Keratinocyte (primary cell): ENCODE data around the gene SMIM15. TPM values are rescaled to one million over a fixed set of nuclear protein-coding genes. Genes with fewer than 3 reads are reported as not detected.
A peak's percentile ranks its signal among the peaks of the same experiment; 100 is the strongest.

Experiments used
- DNase-seq: peaks from one replicate; pipeline ENCODE4 v3.0.0-alpha.2; 2011; ENCODE audit warnings: low read depth, missing footprints, low spot score
- FAIRE-seq: peaks from 2 replicates; lab custom pipeline; 2011; peaks lifted over from hg19 to GRCh38; lab: Jason Lieb, UNC
- H2AFZ ChIP-seq: 2 replicates; pipeline ENCODE4 v1.6.0; 2012; ENCODE audit warnings: low read length, control low read depth, inconsistent platforms; ENCODE audit not compliant: control insufficient read depth
- H3K27ac ChIP-seq: 2 replicates; pipeline ENCODE4 v1.5.1; 2011; ENCODE audit warnings: low read length; ENCODE audit not compliant: control insufficient read depth, insufficient read depth
- H3K27me3 ChIP-seq: 3 replicates; pipeline ENCODE4 v1.6.0; 2011; ENCODE audit warnings: low read length; ENCODE audit not compliant: control insufficient read depth, insufficient read depth; ENCODE audit errors: extremely low read depth
- H3K36me3 ChIP-seq, 2 experiments: 2 replicates in 1 of 2; 3 replicates in 1 of 2; pipeline ENCODE4 v1.5.1; 2011; ENCODE audit warnings: low read length in 2 of 2, mild to moderate bottlenecking in 1 of 2; ENCODE audit not compliant: control insufficient read depth in 2 of 2, insufficient read depth in 2 of 2; ENCODE audit errors: extremely low read depth in 1 of 2
- H3K4me1 ChIP-seq: 3 replicates; pipeline ENCODE4 v1.5.1; 2011; ENCODE audit warnings: low read length; ENCODE audit not compliant: control insufficient read depth, insufficient read depth; ENCODE audit errors: extremely low read depth
- H3K4me2 ChIP-seq: 3 replicates; pipeline ENCODE4 v1.6.0; 2011; ENCODE audit warnings: low read depth, low read length; ENCODE audit not compliant: control insufficient read depth, insufficient read depth; ENCODE audit errors: extremely low read depth
- H3K4me3 ChIP-seq, 3 experiments: fragments of 200-600 bp in 1 of 3; sonication (generic) in 1 of 3; 2 replicates in 2 of 3; 3 replicates in 1 of 3; pipeline ENCODE4 v1.5.1; 2011 to 2016; ENCODE audit warnings: low read length in 3 of 3, mild to moderate bottlenecking in 3 of 3, control low read depth in 2 of 3, inconsistent platforms in 1 of 3, low read depth in 1 of 3, mixed read lengths in 1 of 3, mixed run types in 1 of 3, moderate library complexity in 1 of 3; ENCODE audit not compliant: control insufficient read depth in 2 of 3, insufficient read depth in 2 of 3; ENCODE audit errors: extremely low read depth in 1 of 3
- H3K79me2 ChIP-seq: 2 replicates; pipeline ENCODE4 v1.6.0; 2012; ENCODE audit warnings: low read length; ENCODE audit not compliant: control insufficient read depth, insufficient read depth
- H3K9ac ChIP-seq: 3 replicates; pipeline ENCODE4 v1.6.0; 2011; ENCODE audit warnings: low read length; ENCODE audit not compliant: control insufficient read depth, insufficient read depth; ENCODE audit errors: extremely low read depth
- H3K9me1 ChIP-seq: 3 replicates; pipeline ENCODE4 v1.6.0; 2011; ENCODE audit warnings: low read length; ENCODE audit not compliant: control insufficient read depth, insufficient read depth; ENCODE audit errors: extremely low read depth
- H3K9me3 ChIP-seq: 2 replicates; pipeline ENCODE4 v1.5.1; 2012; ENCODE audit warnings: low read depth, low read length; ENCODE audit not compliant: control insufficient read depth
- H4K20me1 ChIP-seq: 3 replicates; pipeline ENCODE4 v1.6.0; 2011; ENCODE audit warnings: low read length; ENCODE audit not compliant: control insufficient read depth, insufficient read depth; ENCODE audit errors: extremely low read depth
- EZH2 ChIP-seq: IDR thresholded peaks from one replicate; pipeline ENCODE4 v1.6.1; 2012; ENCODE audit warnings: inconsistent platforms, mild to moderate bottlenecking, low read length, moderate library complexity
- dilution Hi-C: fragments of 300-500 bp; cut with MboI; formaldehyde crosslinking; loops from one replicate; pipeline ENCODE4 v1.7.0; 2020; ENCODE audit warnings: low sequenced_read_pairs; ENCODE audit not compliant: extremely low pct_ligation_motif_present
- polyA plus RNA-seq, 5 experiments: library from polyadenylated mRNA; depleted of rRNA in 3 of 5; stranded (reverse) in 3 of 5; stranded (forward) in 1 of 5; unstranded in 1 of 5; fragments of >200 nt; gene quantifications; 1 replicate in 1 of 5; 2 replicates in 3 of 5; 3 replicates in 1 of 5; pipeline versions ENCODE4 v1.2.1 to v1.2.3, GENCODE V29; 2011 to 2012; ENCODE audit warnings: missing spikeins in 2 of 5, low read depth in 1 of 5, low replicate concordance in 1 of 5
- TF ChIP-seq, protein P1 (sequence below), 3 experiments: IDR thresholded peaks in 1 of 3; conservative IDR thresholded peaks in 1 of 3; optimal IDR thresholded peaks in 1 of 3; 2 replicates in 2 of 3; 3 replicates in 1 of 3; pipeline versions ENCODE3 to v1.5.1; 2011; ENCODE audit warnings: low read length in 3 of 3, mild to moderate bottlenecking in 3 of 3, moderate library complexity in 2 of 3, control low read depth in 1 of 3, inconsistent platforms in 1 of 3; ENCODE audit not compliant: insufficient read depth in 2 of 3; ENCODE audit errors: extremely low read depth in 1 of 3

Gene SMIM15
- polyA plus RNA-seq, 1 donor (not counting 4 experiments of a cell fraction or from before 2014, with no cell fraction given): 60.1 TPM

DNA sequence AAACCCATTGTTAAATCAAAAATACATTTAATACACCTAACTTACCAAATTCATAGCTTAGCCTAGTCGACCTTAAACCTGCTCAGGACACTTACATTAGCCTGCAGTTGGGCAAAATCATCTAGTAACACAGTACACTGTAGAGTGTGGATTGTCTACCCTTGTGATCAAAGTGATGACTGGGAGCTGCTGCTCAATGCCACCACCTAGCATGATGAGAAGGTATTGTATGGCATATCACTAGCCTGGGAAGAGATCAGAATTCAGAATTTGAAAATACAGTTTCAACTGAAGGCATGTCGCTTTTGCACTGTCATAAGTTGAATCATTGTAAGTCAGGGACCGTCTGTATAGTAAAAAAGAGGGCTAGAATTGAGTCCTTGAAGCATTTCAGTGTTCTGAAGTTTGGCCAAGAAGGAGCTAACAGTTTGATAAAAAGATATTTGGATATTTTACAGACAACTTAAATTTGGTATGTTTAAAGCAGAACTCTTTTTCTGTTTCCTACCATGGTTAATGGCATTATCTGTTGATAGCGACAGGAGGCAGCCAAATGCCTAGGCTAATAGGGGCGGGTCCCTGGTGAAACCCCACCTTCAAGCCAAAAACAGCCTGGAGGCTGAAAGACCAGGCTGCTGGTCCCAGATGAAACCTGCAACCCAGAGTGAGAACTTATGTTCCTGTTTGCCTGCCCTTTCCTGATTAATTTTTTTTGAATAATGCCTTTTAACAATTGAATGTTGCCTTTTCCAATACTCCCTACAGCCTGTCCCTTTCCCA, 23.0 kb downstream of the SMIM15 start:
- Histone ChIP-seq H2AFZ (no peak overlapping the region), H4K20me1 (no peaks in the 10 kb centered on the region), H3K27ac (no peak overlapping the region), H3K4me3 (no peak overlapping the region), H3K4me2 (no peak overlapping the region), H3K4me1 (no peaks in the 10 kb centered on the region), H3K79me2 (no peaks in the 10 kb centered on the region), H3K9ac (no peak overlapping the region), H3K27me3 (no peaks in the 10 kb centered on the region), H3K9me1 (no peaks in the 10 kb centered on the region), H3K36me3 (no peaks in the 10 kb centered on the region), H3K9me3 (no peaks in the 10 kb centered on the region)
- dilution Hi-C loops: no loop called here
- DNase-seq (no peak), FAIRE-seq (peak; percentile 63)
- TF ChIP-seq, protein P1, sequence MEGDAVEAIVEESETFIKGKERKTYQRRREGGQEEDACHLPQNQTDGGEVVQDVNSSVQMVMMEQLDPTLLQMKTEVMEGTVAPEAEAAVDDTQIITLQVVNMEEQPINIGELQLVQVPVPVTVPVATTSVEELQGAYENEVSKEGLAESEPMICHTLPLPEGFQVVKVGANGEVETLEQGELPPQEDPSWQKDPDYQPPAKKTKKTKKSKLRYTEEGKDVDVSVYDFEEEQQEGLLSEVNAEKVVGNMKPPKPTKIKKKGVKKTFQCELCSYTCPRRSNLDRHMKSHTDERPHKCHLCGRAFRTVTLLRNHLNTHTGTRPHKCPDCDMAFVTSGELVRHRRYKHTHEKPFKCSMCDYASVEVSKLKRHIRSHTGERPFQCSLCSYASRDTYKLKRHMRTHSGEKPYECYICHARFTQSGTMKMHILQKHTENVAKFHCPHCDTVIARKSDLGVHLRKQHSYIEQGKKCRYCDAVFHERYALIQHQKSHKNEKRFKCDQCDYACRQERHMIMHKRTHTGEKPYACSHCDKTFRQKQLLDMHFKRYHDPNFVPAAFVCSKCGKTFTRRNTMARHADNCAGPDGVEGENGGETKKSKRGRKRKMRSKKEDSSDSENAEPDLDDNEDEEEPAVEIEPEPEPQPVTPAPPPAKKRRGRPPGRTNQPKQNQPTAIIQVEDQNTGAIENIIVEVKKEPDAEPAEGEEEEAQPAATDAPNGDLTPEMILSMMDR (optimal IDR thresholded peaks at IDR 0.05 in 1 of 3, IDR thresholded peaks at IDR 0.05 in 1 of 3, conservative IDR thresholded peaks at IDR 0.05 in 1 of 3; ENCODE audit: extremely low read depth in 1 of 3, insufficient read depth in 2 of 3, low read length in 3 of 3): peak; percentile 39 to 62 (median 49)
- no peak for TF ChIP-seq EZH2

DNA sequence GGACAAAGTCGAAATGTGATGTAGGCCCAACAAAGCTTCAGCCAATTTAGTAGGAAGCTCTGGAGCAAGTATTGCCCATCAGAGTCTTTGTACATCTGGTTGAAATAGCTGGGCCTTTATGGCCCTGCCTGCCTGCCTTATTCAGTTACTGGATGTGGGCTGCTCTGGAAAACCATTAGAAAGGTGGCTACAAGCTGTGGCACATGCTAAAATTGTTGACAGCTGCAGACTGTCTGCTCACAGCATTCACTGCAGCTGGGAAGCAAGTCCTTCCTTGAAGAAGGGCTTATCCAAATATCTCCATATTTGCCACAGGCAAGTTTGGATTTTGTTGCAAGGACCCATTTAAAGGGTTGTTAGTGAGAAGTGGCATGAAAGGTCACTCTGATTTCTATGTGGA, 24.4 kb downstream of the SMIM15 start:
- no peak for FAIRE-seq
- Histone ChIP-seq H3K79me2 (no peaks in the 10 kb centered on the region), H3K9ac (no peak overlapping the region), H3K4me2 (no peak overlapping the region), H3K9me1 (no peaks in the 10 kb centered on the region), H3K4me1 (no peaks in the 10 kb centered on the region), H4K20me1 (no peaks in the 10 kb centered on the region), H2AFZ (no peak overlapping the region), H3K27me3 (no peaks in the 10 kb centered on the region), H3K9me3 (no peaks in the 10 kb centered on the region), H3K36me3 (no peaks in the 10 kb centered on the region), H3K4me3 (no peak overlapping the region), H3K27ac (no peak overlapping the region)
- dilution Hi-C loops: no loop called here
- TF ChIP-seq EZH2: no peak
- TF ChIP-seq, protein P1 (optimal IDR thresholded peaks at IDR 0.05 in 1 of 3, IDR thresholded peaks at IDR 0.05 in 1 of 3, conservative IDR thresholded peaks at IDR 0.05 in 1 of 3; ENCODE audit: extremely low read depth in 1 of 3, insufficient read depth in 2 of 3, low read length in 3 of 3): no peak
- DNase-seq: no peak
